GM13976 (cell line): ENCODE data around the gene CDK5.

Source experiments
- DNase-seq: peaks from one replicate; pipeline ENCODE4 v3.0.0; 2012; ENCODE audit warnings: low spot score
- CTCF ChIP-seq: IDR thresholded peaks from 2 replicates; pipeline ENCODE4 v1.5.1; 2012; ENCODE audit warnings: borderline replicate concordance, mild to moderate bottlenecking; ENCODE audit not compliant: insufficient read depth; ENCODE audit errors: extremely low read depth, missing control alignments, control extremely low read depth
- in situ Hi-C: fragments of 300-500 bp; cut with MboI; formaldehyde crosslinking; loops from one replicate; pipeline ENCODE4 v1.12.0; 2022; ENCODE audit warnings: low sequenced_read_pairs, mixed read lengths, inconsistent platforms; ENCODE audit not compliant: unreplicated experiment

The CDK5 gene

GRCh38 chr7:151099486-151100211 is 42.0 kb upstream of the CDK5 start:
- in situ Hi-C loops = no loop called here
- no peak for DNase-seq
- TF ChIP-seq CTCF = no peak

- no peak for DNase-seq
- in situ Hi-C loops = no loop called here
- TF ChIP-seq CTCF = no peak
Observed at GRCh38 chr7:151095828-151096475, 38.3 kb upstream of the CDK5 start.

GRCh38 chr7:151095123-151095797 is 37.6 kb upstream of the CDK5 start:
- TF ChIP-seq CTCF = no peak
- no peak for DNase-seq
- in situ Hi-C loops = no loop called here

- TF ChIP-seq CTCF = no peak
- in situ Hi-C loops = no loop called here
- DNase-seq = no peak
Observed at GRCh38 chr7:151094675-151095074, 37.0 kb upstream of the CDK5 start.

- in situ Hi-C loops = no loop called here
- no peak for DNase-seq
- TF ChIP-seq CTCF = no peak
Observed at GRCh38 chr7:151093748-151094147, 36.1 kb upstream of the CDK5 start.

GRCh38 chr7:151091988-151092387 is 34.3 kb upstream of the CDK5 start:
- no peak for DNase-seq
- no peak for TF ChIP-seq CTCF
- in situ Hi-C loops = no loop called here
